Left ventricle myocardium inferior (tissue), 1 donor: Measurements from ENCODE around the gene CRK. TPM values are rescaled to one million over a fixed set of nuclear protein-coding genes. Genes with fewer than 3 reads are reported as not detected.
"Not testable (repeated sequence)": the region's sequence is repeated elsewhere in the genome, so short reads cannot be mapped to it uniquely, and the experiment has no call there.

Experiments used
- DNase-seq: peaks from one replicate; pipeline ENCODE4 v3.0.0-alpha.2; 2020
- H3K27ac ChIP-seq: fragments of 200-600 bp; replicated peaks from 2 replicates; pipeline ENCODE4 v1.8.0; 2021
- H3K27me3 ChIP-seq: fragments of 200-600 bp; 2 replicates; pipeline ENCODE4 v1.8.0; 2021; ENCODE audit warnings: low read depth
- H3K36me3 ChIP-seq: fragments of 200-600 bp; 2 replicates; pipeline ENCODE4 v1.8.0; 2021
- H3K4me1 ChIP-seq: fragments of 200-600 bp; 2 replicates; pipeline ENCODE4 v1.8.0; 2021
- H3K4me3 ChIP-seq: fragments of 200-600 bp; 2 replicates; pipeline ENCODE4 v1.8.0; 2021; ENCODE audit warnings: mild to moderate bottlenecking, moderate library complexity
- H3K9me3 ChIP-seq: fragments of 200-600 bp; replicated peaks from 2 replicates; pipeline ENCODE4 v1.8.0; 2021
- intact Hi-C: fragments of 100-400 bp; cut with micrococcal nuclease; formaldehyde crosslinking; loops from one replicate; pipeline ENCODE4 v1.11.0; 2022
- total RNA-seq: library from RNA; stranded (reverse); fragmentation: NEBNext Ultra II Directional; extraction: Animal tissue kit (Norgen Biotek cat#: 25700); gene quantifications from one replicate; pipeline ENCODE4 v1.2.1, GENCODE V29; 2021
- TF ChIP-seq, protein P1 (sequence below): fragments of 200-600 bp; IDR thresholded peaks from 2 replicates; pipeline ENCODE4 v1.8.0; 2021; ENCODE audit warnings: antibody characterized with exemption, mild to moderate bottlenecking, borderline replicate concordance
- donor health status: DM: no; HTN: yes; CAD: no; lungs with severe emphysema.

CRK gene
- total RNA-seq, 1 donor from 2014 or later, result 37.5 TPM

- TF ChIP-seq, protein P1, sequence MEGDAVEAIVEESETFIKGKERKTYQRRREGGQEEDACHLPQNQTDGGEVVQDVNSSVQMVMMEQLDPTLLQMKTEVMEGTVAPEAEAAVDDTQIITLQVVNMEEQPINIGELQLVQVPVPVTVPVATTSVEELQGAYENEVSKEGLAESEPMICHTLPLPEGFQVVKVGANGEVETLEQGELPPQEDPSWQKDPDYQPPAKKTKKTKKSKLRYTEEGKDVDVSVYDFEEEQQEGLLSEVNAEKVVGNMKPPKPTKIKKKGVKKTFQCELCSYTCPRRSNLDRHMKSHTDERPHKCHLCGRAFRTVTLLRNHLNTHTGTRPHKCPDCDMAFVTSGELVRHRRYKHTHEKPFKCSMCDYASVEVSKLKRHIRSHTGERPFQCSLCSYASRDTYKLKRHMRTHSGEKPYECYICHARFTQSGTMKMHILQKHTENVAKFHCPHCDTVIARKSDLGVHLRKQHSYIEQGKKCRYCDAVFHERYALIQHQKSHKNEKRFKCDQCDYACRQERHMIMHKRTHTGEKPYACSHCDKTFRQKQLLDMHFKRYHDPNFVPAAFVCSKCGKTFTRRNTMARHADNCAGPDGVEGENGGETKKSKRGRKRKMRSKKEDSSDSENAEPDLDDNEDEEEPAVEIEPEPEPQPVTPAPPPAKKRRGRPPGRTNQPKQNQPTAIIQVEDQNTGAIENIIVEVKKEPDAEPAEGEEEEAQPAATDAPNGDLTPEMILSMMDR, result no peak
- Histone ChIP-seq H3K9me3 (no peaks in the 10 kb centered on the region), H3K4me3 (no peak overlapping the region), H3K36me3 (peaks cover 24% of the 10 kb centered on the region), H3K27ac (peak overlapping the region; percentile 86), H3K27me3 (no peaks in the 10 kb centered on the region), H3K4me1 (peaks cover 45% of the 10 kb centered on the region)
- intact Hi-C loops, result no loop called here
- DNase-seq, result no peak
Observed at GRCh38 chr17:1461198-1461944, 5.3 kb upstream of the CRK start.

DNA sequence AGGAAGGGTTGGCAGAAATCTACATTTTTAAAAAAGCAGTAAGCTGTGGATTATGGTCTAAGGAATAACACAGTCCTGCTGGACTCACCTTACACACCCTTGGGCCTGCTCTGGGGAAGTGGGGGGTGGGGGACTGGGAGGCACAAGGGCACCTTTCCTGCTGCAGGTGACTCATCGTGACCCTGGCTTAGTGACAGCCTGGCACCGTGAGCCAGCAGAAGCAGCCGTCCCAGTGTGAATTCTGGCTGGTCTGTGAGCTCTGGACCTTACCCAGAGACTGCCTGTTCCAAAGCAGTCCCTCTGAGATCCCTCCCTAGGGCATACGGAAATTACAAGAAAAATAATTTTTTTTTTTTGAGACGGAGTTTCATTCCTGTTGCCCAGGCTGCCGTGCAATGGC is 4.2 kb upstream of the CRK start:
- no peaks in the 10 kb centered on the region for H3K27me3 ChIP-seq
- peaks cover 54% of the 10 kb centered on the region for H3K4me1 ChIP-seq
- no peaks in the 10 kb centered on the region for H3K9me3 ChIP-seq
- H3K4me3 ChIP-seq, result no peak overlapping the region
- H3K27ac ChIP-seq, result peak overlapping the region; percentile 86
- intact Hi-C loops, result no loop called here
- peaks cover 13% of the 10 kb centered on the region for H3K36me3 ChIP-seq
- TF ChIP-seq, protein P1, result no peak
- DNase-seq, result peak; percentile 85

DNA sequence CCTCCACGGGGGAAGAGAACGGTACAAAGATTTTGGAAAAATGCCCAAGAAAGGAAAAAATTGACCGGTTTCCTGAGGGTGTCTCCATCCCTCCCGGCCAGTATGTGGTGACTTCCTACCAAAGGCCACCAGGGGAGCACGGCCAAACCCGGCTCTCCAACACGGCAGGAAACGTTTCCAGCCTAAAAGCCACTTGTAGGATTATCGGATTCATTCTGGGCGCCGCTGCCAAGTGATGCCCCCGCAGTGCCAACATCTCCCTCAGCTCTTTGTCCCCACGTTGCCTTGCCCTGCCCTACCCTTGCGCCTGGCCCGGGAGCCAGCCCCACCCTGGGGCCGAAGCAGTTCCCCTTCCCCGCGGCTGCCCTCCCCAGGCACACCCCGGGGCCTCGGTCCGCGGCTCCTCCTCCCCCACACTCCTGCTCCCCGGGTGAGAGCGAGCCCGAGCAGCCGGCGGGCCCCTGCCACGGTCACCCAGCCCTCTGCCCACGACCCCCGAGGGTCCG is 688 bp downstream of the CRK start:
- TF ChIP-seq, protein P1, result peak; percentile 76
- peaks cover 69% of the 10 kb centered on the region for H3K4me1 ChIP-seq
- peaks cover 7% of the 10 kb centered on the region for H3K36me3 ChIP-seq
- H3K9me3 ChIP-seq, result no peaks in the 10 kb centered on the region
- peak; percentile 68 for DNase-seq
- intact Hi-C loops, result loop anchor here (10.0 kb wide), 1 partner anchor 59 kb away; the partner anchor contains the start of gene INPP5K
- peak overlapping the region; percentile 99 for H3K4me3 ChIP-seq
- peak overlapping the region; percentile 97 for H3K27ac ChIP-seq
- H3K27me3 ChIP-seq, result no peaks in the 10 kb centered on the region

GRCh38 chr17:1454541-1454940 is 1.5 kb downstream of the CRK start:
- intact Hi-C loops, result loop anchor here (10.0 kb wide), 1 partner anchor 60 kb away; the partner anchor contains the start of gene INPP5K
- H3K4me1 ChIP-seq, result peaks cover 67% of the 10 kb centered on the region

GRCh38 chr17:1453694-1454093 is 2.3 kb downstream of the CRK start:
- intact Hi-C loops, result loop anchor here (10.0 kb wide), 1 partner anchor 61 kb away; the partner anchor contains the start of gene INPP5K
- H3K4me1 ChIP-seq, result peaks cover 75% of the 10 kb centered on the region

More at GRCh38 chr17:1454541-1454940, 1.5 kb downstream of the CRK start:
- H3K9me3 ChIP-seq, result no peaks in the 10 kb centered on the region
- H3K4me3 ChIP-seq, result peak overlapping the region; percentile 99
- H3K27ac ChIP-seq, result peak overlapping the region; percentile 97
- TF ChIP-seq, protein P1, result no peak
- peaks cover 7% of the 10 kb centered on the region for H3K36me3 ChIP-seq
- DNase-seq, result no peak
- no peaks in the 10 kb centered on the region for H3K27me3 ChIP-seq

GRCh38 chr17:1452836-1453235 is 3.2 kb downstream of the CRK start:
- no peak overlapping the region for H3K4me3 ChIP-seq
- H3K4me1 ChIP-seq, result peaks cover 84% of the 10 kb centered on the region
- H3K36me3 ChIP-seq, result peaks cover 11% of the 10 kb centered on the region
- H3K27me3 ChIP-seq, result no peaks in the 10 kb centered on the region
- TF ChIP-seq, protein P1, result no peak
- intact Hi-C loops, result loop anchor here (10.0 kb wide), 1 partner anchor 62 kb away; the partner anchor contains the start of gene INPP5K
- H3K9me3 ChIP-seq, result no peaks in the 10 kb centered on the region
- no peak for DNase-seq
- H3K27ac ChIP-seq, result peak overlapping the region; percentile 44

More at GRCh38 chr17:1453694-1454093, 2.3 kb downstream of the CRK start:
- not testable (repeated sequence) for DNase-seq, H3K9me3 ChIP-seq, H3K27me3 ChIP-seq, H3K4me3 ChIP-seq
- Histone ChIP-seq H3K27ac (peak overlapping the region; percentile 97), H3K36me3 (peaks cover 11% of the 10 kb centered on the region)

GRCh38 chr17:1450261-1450660 is 5.8 kb downstream of the CRK start:
- DNase-seq, H3K27ac ChIP-seq: not testable (repeated sequence)
- intact Hi-C loops, result loop anchor here (10.0 kb wide), 1 partner anchor 65 kb away; the partner anchor contains the start of gene INPP5K

More at GRCh38 chr17:1450261-1450660, 5.8 kb downstream of the CRK start:
- not testable (repeated sequence) for H3K27me3 ChIP-seq, H3K9me3 ChIP-seq, H3K4me3 ChIP-seq
- Histone ChIP-seq H3K4me1 (peaks cover 94% of the 10 kb centered on the region), H3K36me3 (peaks cover 13% of the 10 kb centered on the region)
